Adrenal gland (tissue), 12 donors: ENCODE data around the gene CDH4. TPM values are rescaled to one million over a fixed set of nuclear protein-coding genes. Genes with fewer than 3 reads are reported as not detected.

Experiments
- DNase-seq, 7 donors: peaks; one replicate each; pipeline ENCODE4 v3.0.0-alpha.2; 2019 to 2020
- H3K27ac ChIP-seq, 5 donors: fragments of 200-600 bp; sonication (generic) in 4 of 5; 1 replicate in 3 of 5; 2 replicates in 2 of 5; pipeline versions ENCODE4 v1.5.1 to v1.8.0; 2016 to 2020; ENCODE audit warnings: mild to moderate bottlenecking in 1 of 5
- H3K27me3 ChIP-seq: fragments of 200-600 bp; 2 replicates; pipeline ENCODE4 v1.8.0; 2021
- H3K36me3 ChIP-seq, 2 donors: fragments of 200-600 bp; replicated peaks in 1 of 2; 1 replicate in 1 of 2; 2 replicates in 1 of 2; pipeline versions ENCODE4 v1.5.1 to v1.8.0; 2018 to 2022
- H3K4me1 ChIP-seq, 2 donors: fragments of 200-600 bp; replicated peaks in 1 of 2; 1 replicate in 1 of 2; 2 replicates in 1 of 2; pipeline versions ENCODE4 v1.5.1 to v1.8.0; 2018 to 2021
- H3K4me3 ChIP-seq, 4 donors: fragments of 200-600 bp; sonication (generic) in 3 of 4; one replicate each; pipeline ENCODE4 v1.5.1; 2016 to 2018
- H3K9me3 ChIP-seq, 3 donors: fragments of 200-600 bp; sonication (generic) in 1 of 3; replicated peaks in 1 of 3; 1 replicate in 2 of 3; 2 replicates in 1 of 3; pipeline versions ENCODE4 v1.5.1 to v1.8.0; 2016 to 2021
- CTCF ChIP-seq, 6 experiments: fragments of 450-650 bp in 4 of 6; fragments of 200-600 bp in 2 of 6; sonication (generic) in 1 of 6; IDR thresholded peaks; 1 replicate in 5 of 6; 2 replicates in 1 of 6; pipeline versions ENCODE4 v1.5.1 to v1.8.0; 2016 to 2021; ENCODE audit warnings: antibody characterized with exemption in 6 of 6, mild to moderate bottlenecking in 2 of 6, moderate library complexity in 1 of 6
- POLR2A ChIP-seq, 2 donors: fragments of 450-650 bp; IDR thresholded peaks; one replicate each; pipeline ENCODE4 v1.6.1; 2017; ENCODE audit warnings: antibody characterized with exemption in 2 of 2, mild to moderate bottlenecking in 2 of 2, moderate library complexity in 1 of 2
- WGBS, 4 donors: extraction: QIAGEN DNeasy Blood & Tissue Kit in 2 of 4; methylation state at CpG; one replicate each; pipeline versions ENCODE4 v1.1.5 to v1.1.7; 2013 to 2017; 5-methylcytosine and 5-hydroxymethylcytosine counted together
- intact Hi-C, 2 donors: fragments of 100-400 bp; cut with DNase I; formaldehyde crosslinking; loops; one replicate each; pipeline versions ENCODE4 v1.14.1 to v1.15.0; 2022 to 2023
- polyA plus RNA-seq, 3 donors: library from polyadenylated mRNA; stranded (reverse); fragments of 200-250 nt in 2 of 3; fragments of 350-450 nt in 1 of 3; fragmentation: Illumina TruSeq in 1 of 3; extraction: RNeasy Lipid Tissue Mini Kit (QIAGEN cat#74804) in 1 of 3; gene quantifications; one replicate each; pipeline ENCODE4 v1.2.3, GENCODE V29; 2013 to 2014
- total RNA-seq, 9 donors: library from RNA; depleted of rRNA in 4 of 9; stranded (reverse); fragments of >200 nt in 4 of 9; fragments of 120-200 nt in 1 of 9; fragmentation: NEBNext Ultra II Directional in 1 of 9; extraction: Animal tissue kit (Norgen Biotek cat#: 25700) in 1 of 9; gene quantifications; one replicate each; pipeline versions ENCODE4 v1.1.0 to v1.2.4, GENCODE V29; 2013 to 2023
- donor health status: healthy with polysubstance abuse.
- donor health status: Bipolar disorder and iron deficiency.
- donor health status: DM: yes; HTN: yes; CAD: no.
- donor health status: DM: no; HTN: no; CAD: no.
- donor health status: DM: no; HTN: no; CAD: no.
- donor health status: DM: yes; HTN: yes; CAD: no.

The CDH4 gene
- total and polyA plus RNA-seq, 12 donors = 0.08 to 0.53 (median 0.20) TPM; not detected in 3

DNA sequence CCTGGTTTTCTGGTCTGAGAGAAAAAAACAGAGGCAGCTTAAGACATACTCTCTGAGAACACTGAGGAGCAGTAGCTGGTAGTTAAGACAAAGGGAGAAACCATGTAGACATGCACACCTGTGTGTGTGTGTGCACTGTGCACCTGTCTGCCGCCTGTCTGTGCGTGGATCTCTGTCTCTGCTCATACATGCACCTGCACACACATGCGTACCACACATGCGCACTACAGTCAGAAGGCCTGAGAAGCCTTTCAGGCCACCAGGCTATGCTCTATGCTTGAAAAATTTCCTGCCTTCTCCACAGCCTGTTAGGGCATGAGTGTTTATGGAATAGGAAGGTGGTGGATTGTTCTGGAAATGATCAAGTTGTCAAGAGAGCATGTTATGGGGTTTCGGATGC is 103.5 kb downstream of the CDH4 start:
- no peak for TF ChIP-seq POLR2A (IDR thresholded peaks at IDR 0.05)
- no peak for TF ChIP-seq CTCF (IDR thresholded peaks at IDR 0.05)
- Histone ChIP-seq H3K9me3 (no peaks in the 10 kb centered on the region), H3K36me3 (no peaks in the 10 kb centered on the region), H3K27me3 (no peaks in the 10 kb centered on the region), H3K4me1 (no peaks in the 10 kb centered on the region), H3K27ac (no peak overlapping the region), H3K4me3 (no peak overlapping the region)
- no peak for DNase-seq
- WGBS, 4 donors = 80 to 94% (median 87%) methylated on average over 5 of the region's 5 CpGs
- intact Hi-C loops = no loop called here

GRCh38 chr20:61356196-61356595 is 104.1 kb downstream of the CDH4 start:
- DNase-seq = no peak
- TF ChIP-seq CTCF (IDR thresholded peaks at IDR 0.05) (no peak), POLR2A (IDR thresholded peaks at IDR 0.05) (no peak)
- no peaks in the 10 kb centered on the region for H3K36me3 ChIP-seq
- no peaks in the 10 kb centered on the region for H3K27me3 ChIP-seq
- H3K9me3 ChIP-seq = no peaks in the 10 kb centered on the region
- 67 to 71% (median 69%) methylated on average over 7 of the region's 7 CpGs for WGBS, 4 donors
- H3K4me3 ChIP-seq = no peak overlapping the region
- H3K27ac ChIP-seq = no peak overlapping the region
- intact Hi-C loops = no loop called here
- H3K4me1 ChIP-seq = no peaks in the 10 kb centered on the region

DNA sequence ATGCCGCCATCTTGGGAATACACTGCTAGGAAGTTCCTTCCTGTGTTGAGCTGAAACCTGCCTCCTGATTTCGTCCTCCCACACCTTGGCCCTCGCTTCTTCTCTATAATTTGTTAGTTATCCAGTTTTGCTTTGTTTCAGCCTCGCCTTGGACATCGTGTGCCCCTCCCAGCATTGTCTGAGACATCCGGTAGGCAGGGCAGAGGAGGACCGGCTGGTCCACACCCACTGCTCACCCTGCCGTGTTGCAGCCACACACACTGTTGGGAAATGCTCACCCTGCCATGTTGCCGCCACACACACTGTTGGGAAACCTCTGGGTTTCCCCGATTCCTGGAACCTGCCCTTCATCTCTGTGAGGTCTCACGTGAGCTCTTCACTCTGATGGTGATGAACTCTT is 105.1 kb downstream of the CDH4 start:
- TF ChIP-seq POLR2A (IDR thresholded peaks at IDR 0.05) = no peak
- TF ChIP-seq CTCF (IDR thresholded peaks at IDR 0.05) = no peak
- H3K4me3 ChIP-seq = no peak overlapping the region
- WGBS, 4 donors = 75 to 89% (median 82%) methylated on average over 11 of the region's 11 CpGs
- no peak overlapping the region for H3K27ac ChIP-seq
- no peaks in the 10 kb centered on the region for H3K36me3 ChIP-seq
- no peaks in the 10 kb centered on the region for H3K4me1 ChIP-seq
- no peak for DNase-seq
- no peaks in the 10 kb centered on the region for H3K9me3 ChIP-seq
- intact Hi-C loops = no loop called here
- no peaks in the 10 kb centered on the region for H3K27me3 ChIP-seq

- no peaks in the 10 kb centered on the region for H3K36me3 ChIP-seq
- intact Hi-C loops = no loop called here
- TF ChIP-seq POLR2A (IDR thresholded peaks at IDR 0.05) (no peak), CTCF (IDR thresholded peaks at IDR 0.05) (no peak)
- no peaks in the 10 kb centered on the region for H3K27me3 ChIP-seq
- H3K27ac ChIP-seq = no peak overlapping the region
- H3K9me3 ChIP-seq = no peaks in the 10 kb centered on the region
- WGBS, 4 donors = 57 to 79% (median 74%) methylated on average over 5 to 17 of the region's 17 CpGs
- H3K4me1 ChIP-seq = no peaks in the 10 kb centered on the region
- no peak overlapping the region for H3K4me3 ChIP-seq
- no peak for DNase-seq
Measured at GRCh38 chr20:61359254-61359653, 107.2 kb downstream of the CDH4 start.
